Transverse colon (tissue), 4 donors: ENCODE data around the gene ARHGEF3. TPM values are rescaled to one million over a fixed set of nuclear protein-coding genes. Genes with fewer than 3 reads are reported as not detected.

Source experiments
- DNase-seq: peaks from one replicate; pipeline ENCODE4 v3.0.0-alpha.2; 2019
- H3K27ac ChIP-seq, 4 donors: fragments of 200-600 bp; sonication (generic); 2 replicates each; pipeline ENCODE4 v1.5.1; 2016 to 2018; ENCODE audit warnings: inconsistent platforms in 4 of 4
- H3K27me3 ChIP-seq: fragments of 200-600 bp; sonication (generic); 2 replicates; pipeline ENCODE4 v1.5.1; 2017; ENCODE audit warnings: inconsistent platforms
- H3K36me3 ChIP-seq, 4 donors: fragments of 200-600 bp; sonication (generic); 2 replicates each; pipeline ENCODE4 v1.5.1; 2017 to 2019; ENCODE audit warnings: inconsistent platforms in 4 of 4
- H3K4me1 ChIP-seq, 4 donors: fragments of 200-600 bp; sonication (generic); 2 replicates each; pipeline ENCODE4 v1.5.1; 2017 to 2020; ENCODE audit warnings: inconsistent platforms in 4 of 4
- H3K4me3 ChIP-seq, 4 donors: fragments of 200-600 bp; sonication (generic); 1 replicate in 1 of 4; 2 replicates in 3 of 4; pipeline versions ENCODE4 v1.5.1 to v1.6.1; 2017 to 2019; ENCODE audit warnings: inconsistent platforms in 4 of 4
- H3K9me3 ChIP-seq, 2 donors: fragments of 200-600 bp; sonication (generic); 2 replicates each; pipeline ENCODE4 v1.5.1; 2017 to 2019; ENCODE audit warnings: inconsistent platforms in 2 of 2
- CTCF ChIP-seq, 5 experiments: fragments of 200-600 bp in 3 of 5; fragments of 450-650 bp in 2 of 5; sonication (generic) in 3 of 5; IDR thresholded peaks; 1 replicate in 2 of 5; 2 replicates in 3 of 5; pipeline ENCODE4 v1.5.1; 2016 to 2017; ENCODE audit warnings: antibody characterized with exemption in 5 of 5, inconsistent platforms in 3 of 5, mild to moderate bottlenecking in 2 of 5, moderate library complexity in 1 of 5
- EP300 ChIP-seq: sonication (generic); formaldehyde crosslinking; IDR thresholded peaks from one replicate; pipeline ENCODE4 v1.6.1; 2017; ENCODE audit warnings: antibody characterized with exemption, low read depth
- POLR2A ChIP-seq: fragments of 450-650 bp; IDR thresholded peaks from one replicate; pipeline ENCODE4 v1.6.1; 2016; ENCODE audit warnings: antibody characterized with exemption, mild to moderate bottlenecking, moderate library complexity
- POLR2AphosphoS5 ChIP-seq, 3 donors: sonication (generic); formaldehyde crosslinking; IDR thresholded peaks; one replicate each; pipeline ENCODE4 v1.6.1; 2016; ENCODE audit warnings: antibody characterized with exemption in 3 of 3
- WGBS, 2 donors: methylation state at CpG; one replicate each; pipeline ENCODE4 v1.1.5; 2018; ENCODE audit warnings: low coverage in 1 of 2; 5-methylcytosine and 5-hydroxymethylcytosine counted together
- in situ Hi-C, 4 donors: fragments of 200-750 bp; cut with MboI; loops; one replicate each; pipeline versions ENCODE4 v1.15.0 to v1.15.1; 2017; ENCODE audit warnings: low sequenced_read_pairs in 3 of 4, low pct_ligation_motif_present in 1 of 4, low pct_unique_long_range_greater_than_20kb in 1 of 4
- intact Hi-C: fragments of 100-400 bp; cut with DNase I; formaldehyde crosslinking; loops from one replicate; pipeline ENCODE4 v1.15.1; 2023; ENCODE audit warnings: low total_unique reads
- total RNA-seq, 4 donors: library from RNA; depleted of rRNA; stranded (reverse); fragments of >200 nt; gene quantifications; one replicate each; pipeline ENCODE4 v1.1.0, GENCODE V29; 2016

The ARHGEF3 gene
- total RNA-seq, 4 donors from 2014 or later: 2.6 to 13.2 (median 5.6) TPM

- Histone ChIP-seq H3K36me3 (no peaks in the 10 kb centered on the region), H3K4me1 (peaks cover 5 to 36% (median 17%) of the 10 kb centered on the region in 4 donors), H3K27me3 (no peaks in the 10 kb centered on the region), H3K27ac (no peak overlapping the region), H3K4me3 (no peak overlapping the region), H3K9me3 (no peaks in the 10 kb centered on the region)
- WGBS, 2 donors: 96 to 97% methylated on average over 13 of the region's 13 CpGs
- in situ Hi-C loops (no loop called here), intact Hi-C loops (no loop called here)
- TF ChIP-seq POLR2AphosphoS5 (IDR thresholded peaks at IDR 0.05): no peak
- DNase-seq: no peak
Measured at GRCh38 chr3:56684029-56684428, 117.7 kb downstream of the ARHGEF3 start.

- Histone ChIP-seq H3K4me1 (peaks cover 5 to 37% (median 17%) of the 10 kb centered on the region in 4 donors), H3K9me3 (no peaks in the 10 kb centered on the region), H3K27me3 (no peaks in the 10 kb centered on the region), H3K4me3 (peak within 1 kb of the TSS; percentile 78 to 98 (median 88)), H3K36me3 (no peaks in the 10 kb centered on the region), H3K27ac (peak within 1 kb of the TSS; percentile 99 to 100 (median 100))
- in situ Hi-C loops: no loop called here
- 61 to 93% methylated on average over 3 to 13 of the region's 68 CpGs for WGBS, 2 donors
- intact Hi-C loops: no loop called here
- TF ChIP-seq POLR2AphosphoS5 (IDR thresholded peaks at IDR 0.05) (peak; percentile 74 to 92 (median 91)), EP300 (no peak), POLR2A (peak; percentile 60)
- peak; percentile 86 for DNase-seq
Measured at GRCh38 chr3:56683122-56683817, 118.5 kb downstream of the ARHGEF3 start, which contains the start of gene TASOR. Gene TASOR (minus strand): TSS chr3:56683265. CDS start chr3:56683006, 259 bp downstream.

- TF ChIP-seq POLR2AphosphoS5 (IDR thresholded peaks at IDR 0.05): peak; percentile 4 to 57 (median 39)
- TF ChIP-seq CTCF (IDR thresholded peaks at IDR 0.05): no peak
- peak; percentile 73 for TF ChIP-seq POLR2A
- TF ChIP-seq EP300: no peak
- in situ Hi-C loops: no loop called here
- intact Hi-C loops: no loop called here
- Histone ChIP-seq H3K27ac (peak overlapping the region; percentile 99 to 100 (median 100)), H3K27me3 (no peaks in the 10 kb centered on the region), H3K4me3 (peak overlapping the region; percentile 78 to 98 (median 88)), H3K36me3 (no peaks in the 10 kb centered on the region), H3K9me3 (no peaks in the 10 kb centered on the region), H3K4me1 (peaks cover 5 to 37% (median 17%) of the 10 kb centered on the region in 4 donors)
- 1% methylated on average over 57 of the region's 58 CpGs; no CpG with 5 or more reads in 1 of the 2 donors for WGBS, 2 donors
- peak; percentile 80 for DNase-seq
Measured at GRCh38 chr3:56682462-56683121, 119.2 kb downstream of the ARHGEF3 start.

- 14 to 60% methylated on average over 2 to 9 of the region's 10 CpGs for WGBS, 2 donors
Measured at GRCh38 chr3:56681984-56682461, 119.7 kb downstream of the ARHGEF3 start.

More at GRCh38 chr3:56681984-56682461, 119.7 kb downstream of the ARHGEF3 start:
- TF ChIP-seq EP300 (no peak), CTCF (IDR thresholded peaks at IDR 0.05) (no peak), POLR2AphosphoS5 (IDR thresholded peaks at IDR 0.05) (no peak), POLR2A (no peak)
- H3K27ac ChIP-seq: peak overlapping the region; percentile 99 to 100 (median 100)
- intact Hi-C loops (no loop called here), in situ Hi-C loops (no loop called here)
- no peak for DNase-seq
- H3K27me3 ChIP-seq: no peaks in the 10 kb centered on the region
- peak overlapping the region; percentile 78 to 98 (median 88) for H3K4me3 ChIP-seq
- no peaks in the 10 kb centered on the region for H3K36me3 ChIP-seq
- H3K4me1 ChIP-seq: peaks cover 5 to 37% (median 17%) of the 10 kb centered on the region in 4 donors
- no peaks in the 10 kb centered on the region for H3K9me3 ChIP-seq
